ENCODE measurements around the gene ZC3H4. TPM values are rescaled to one million over a fixed set of nuclear protein-coding genes. Genes with fewer than 3 reads are reported as not detected.

ZC3H4 gene
- total and polyA plus RNA-seq, 9 of the 15 experiments (the other 6 are each of a cell fraction or from before 2014, with no cell fraction given) = 2.2 to 75.6 (median 18.3) TPM

GRCh38 chr19:47151627-47152026, 38.1 kb upstream of the ZC3H4 start (continued):
- TF ChIP-seq NCOR1 (IDR thresholded peaks at IDR 0.05) (peak; percentile 42; the same call in 1 of the 2 replicates), ADNP (tag; IDR thresholded peaks at IDR 0.05) (no peak), ZNF699 (CRISPR knock-in tag; IDR thresholded peaks at IDR 0.05; ENCODE audit: insufficient replicate concordance) (no peak), ZNF140 (CRISPR knock-in tag; IDR thresholded peaks at IDR 0.05) (no peak), CREB3L1 (IDR thresholded peaks at IDR 0.05; ENCODE audit: borderline replicate concordance, low read depth) (no peak), RBM15 (IDR thresholded peaks at IDR 0.05; ENCODE audit: insufficient read depth, low read length) (no peak), ZHX1 (conservative IDR thresholded peaks at IDR 0.05; ENCODE audit: low read length) (no peak), XRCC4 (IDR thresholded peaks at IDR 0.05; ENCODE audit: extremely low read depth, insufficient read depth, insufficient read length) (no peak), REST (IDR thresholded peaks at IDR 0.05; ENCODE audit: borderline replicate concordance) (no peak), REST (CRISPR knock-in tag; IDR thresholded peaks at IDR 0.05; ENCODE audit: low read depth) (no peak), ATF4 (CRISPR knock-in tag; IDR thresholded peaks at IDR 0.05) (no peak), NONO (IDR thresholded peaks at IDR 0.05; ENCODE audit: low read depth in 2 of 2, low read length in 1 of 2) (no peak), ETV6 (IDR thresholded peaks at IDR 0.05; ENCODE audit: borderline replicate concordance in 1 of 2, low read depth in 2 of 2, low read length in 1 of 2) (no peak), ETV6 (CRISPR knock-in tag; IDR thresholded peaks at IDR 0.05; ENCODE audit: borderline replicate concordance) (no peak), POLR2AphosphoS5 (IDR thresholded peaks at IDR 0.05; ENCODE audit: control insufficient read depth, insufficient read depth, low read depth, low read length) (no peak)
